ENCODE measurements around the gene U2AF1L4. TPM values are rescaled to one million over a fixed set of nuclear protein-coding genes. Genes with fewer than 3 reads are reported as not detected.

The U2AF1L4 gene
- total and polyA plus RNA-seq, 2 donors (not counting 3 experiments of a cell fraction or from before 2014, with no cell fraction given): 5.6 to 13.5 TPM

- Histone ChIP-seq H3K4me3 (replicated peaks in 1 of 3; ENCODE audit: insufficient read depth in 1 of 3, low read depth in 1 of 3, low read length in 3 of 3) (no peak overlapping the region), H3K9me3 (replicated peaks; ENCODE audit: control insufficient read depth, insufficient read depth, low read length) (no peaks in the 10 kb centered on the region), H3K27me3 (ENCODE audit: control insufficient read depth in 2 of 2, insufficient read depth in 2 of 2, low read length in 2 of 2) (no peaks in the 10 kb centered on the region), H3K4me2 (ENCODE audit: insufficient read depth, low read length) (no peak overlapping the region), H3K4me1 (ENCODE audit: control insufficient read depth, extremely low read depth, insufficient read depth, low read length) (peaks cover 4% of the 10 kb centered on the region), H3K9me1 (replicated peaks; ENCODE audit: control insufficient read depth, extremely low read depth, insufficient read depth, low read length) (no peaks in the 10 kb centered on the region), H3K79me2 (ENCODE audit: control insufficient read depth, insufficient read depth, low read length) (no peaks in the 10 kb centered on the region), H3K27ac (ENCODE audit: insufficient read depth, low read depth, low read length) (no peak overlapping the region), H4K20me1 (replicated peaks; ENCODE audit: control insufficient read depth, extremely low read depth, insufficient read depth, low read length) (no peaks in the 10 kb centered on the region), H3K36me3 (ENCODE audit: control insufficient read depth in 2 of 2, extremely low read depth in 1 of 2, insufficient read depth in 2 of 2, low read length in 2 of 2) (peaks cover 0 to 6% of the 10 kb centered on the region in 2 experiments), H3K9ac (replicated peaks; ENCODE audit: extremely low read depth, insufficient read depth, low read length) (no peak overlapping the region), H2AFZ (ENCODE audit: low read depth, low read length) (no peak overlapping the region)
- BruUV-seq (replicated peaks): no TSS peak
- DNase-seq (ENCODE audit: low read depth, low spot score): no peak
- CTCF ChIA-PET: no interaction called here
- TF ChIP-seq JUN (IDR thresholded peaks at IDR 0.05; ENCODE audit: borderline replicate concordance, insufficient read depth, insufficient read length, low read depth): no peak
- TF ChIP-seq FOS (IDR thresholded peaks at IDR 0.05; ENCODE audit: borderline replicate concordance, insufficient read depth, low read length): no peak
- TF ChIP-seq GATA2 (IDR thresholded peaks at IDR 0.05; ENCODE audit: insufficient read depth, insufficient read length, low read depth, low read length): no peak
- TF ChIP-seq, protein P1, sequence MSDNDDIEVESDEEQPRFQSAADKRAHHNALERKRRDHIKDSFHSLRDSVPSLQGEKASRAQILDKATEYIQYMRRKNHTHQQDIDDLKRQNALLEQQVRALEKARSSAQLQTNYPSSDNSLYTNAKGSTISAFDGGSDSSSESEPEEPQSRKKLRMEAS (IDR thresholded peaks at IDR 0.05; ENCODE audit: insufficient read depth, insufficient read length): no peak
- dilution Hi-C loops (cut with MboI; ENCODE audit: extremely low pct_ligation_motif_present, low sequenced_read_pairs) (no loop called here), intact Hi-C loops (cut with micrococcal nuclease) (no loop called here)
- no peak for FAIRE-seq
- POLR2A ChIA-PET: no interaction called here
These were observed 35.5 kb upstream of the U2AF1L4 start for GRCh38 chr19:35780717-35781116.

DNA sequence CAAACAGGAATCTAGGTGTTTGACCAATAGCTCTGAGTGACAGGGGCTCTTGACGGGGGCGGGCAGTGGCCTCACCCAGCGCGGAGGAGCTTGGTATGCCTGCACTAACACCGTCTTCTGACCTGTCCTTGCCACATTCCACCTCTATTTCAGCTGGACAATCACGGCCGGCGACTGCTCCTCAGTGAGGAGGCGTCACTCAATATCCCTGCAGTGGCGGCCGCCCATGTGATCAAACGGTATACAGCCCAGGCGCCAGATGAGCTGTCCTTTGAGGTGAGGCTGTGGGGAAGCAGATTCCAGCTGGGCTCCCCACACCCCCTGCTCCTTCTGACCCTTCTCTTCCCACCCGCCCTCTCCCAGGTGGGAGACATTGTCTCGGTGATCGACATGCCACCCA lies 34.8 kb upstream of the U2AF1L4 start:
- dilution Hi-C loops (cut with MboI; ENCODE audit: extremely low pct_ligation_motif_present, low sequenced_read_pairs): no loop called here
- H4K20me1 ChIP-seq (replicated peaks; ENCODE audit: control insufficient read depth, extremely low read depth, insufficient read depth, low read length): no peaks in the 10 kb centered on the region
- H3K36me3 ChIP-seq (ENCODE audit: control insufficient read depth in 2 of 2, extremely low read depth in 1 of 2, insufficient read depth in 2 of 2, low read length in 2 of 2): peaks cover 0 to 5% of the 10 kb centered on the region in 2 experiments
- H3K27ac ChIP-seq (ENCODE audit: insufficient read depth, low read depth, low read length): no peak overlapping the region
- FAIRE-seq (no peak), DNase-seq (ENCODE audit: low read depth, low spot score) (no peak)
- no TSS peak for BruUV-seq (replicated peaks)
- no peaks in the 10 kb centered on the region for H3K27me3 ChIP-seq (ENCODE audit: control insufficient read depth in 2 of 2, insufficient read depth in 2 of 2, low read length in 2 of 2)
- no peak overlapping the region for H2AFZ ChIP-seq (ENCODE audit: low read depth, low read length)
- TF ChIP-seq, protein P1 (IDR thresholded peaks at IDR 0.05; ENCODE audit: insufficient read depth, insufficient read length): no peak
- TF ChIP-seq POLR2A (IDR thresholded peaks at IDR 0.05; ENCODE audit: low read depth, low read length): no peak
- no peak for TF ChIP-seq GATA2 (IDR thresholded peaks at IDR 0.05; ENCODE audit: insufficient read depth, insufficient read length, low read depth, low read length)
- TF ChIP-seq, protein P2, sequence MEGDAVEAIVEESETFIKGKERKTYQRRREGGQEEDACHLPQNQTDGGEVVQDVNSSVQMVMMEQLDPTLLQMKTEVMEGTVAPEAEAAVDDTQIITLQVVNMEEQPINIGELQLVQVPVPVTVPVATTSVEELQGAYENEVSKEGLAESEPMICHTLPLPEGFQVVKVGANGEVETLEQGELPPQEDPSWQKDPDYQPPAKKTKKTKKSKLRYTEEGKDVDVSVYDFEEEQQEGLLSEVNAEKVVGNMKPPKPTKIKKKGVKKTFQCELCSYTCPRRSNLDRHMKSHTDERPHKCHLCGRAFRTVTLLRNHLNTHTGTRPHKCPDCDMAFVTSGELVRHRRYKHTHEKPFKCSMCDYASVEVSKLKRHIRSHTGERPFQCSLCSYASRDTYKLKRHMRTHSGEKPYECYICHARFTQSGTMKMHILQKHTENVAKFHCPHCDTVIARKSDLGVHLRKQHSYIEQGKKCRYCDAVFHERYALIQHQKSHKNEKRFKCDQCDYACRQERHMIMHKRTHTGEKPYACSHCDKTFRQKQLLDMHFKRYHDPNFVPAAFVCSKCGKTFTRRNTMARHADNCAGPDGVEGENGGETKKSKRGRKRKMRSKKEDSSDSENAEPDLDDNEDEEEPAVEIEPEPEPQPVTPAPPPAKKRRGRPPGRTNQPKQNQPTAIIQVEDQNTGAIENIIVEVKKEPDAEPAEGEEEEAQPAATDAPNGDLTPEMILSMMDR (IDR thresholded peaks at IDR 0.05; ENCODE audit: extremely low read depth in 1 of 2, insufficient read depth in 1 of 2, low read depth in 1 of 2, low read length in 2 of 2): no peak
- no peak for TF ChIP-seq POLR2AphosphoS5 (IDR thresholded peaks at IDR 0.05; ENCODE audit: insufficient read depth, low read depth, low read length)
- TF ChIP-seq FOS (IDR thresholded peaks at IDR 0.05; ENCODE audit: borderline replicate concordance, insufficient read depth, low read length): no peak
- no peak for TF ChIP-seq JUN (IDR thresholded peaks at IDR 0.05; ENCODE audit: borderline replicate concordance, insufficient read depth, insufficient read length, low read depth)
- TF ChIP-seq EZH2 (IDR thresholded peaks at IDR 0.05; ENCODE audit: borderline replicate concordance, low read depth, low read length, severe bottlenecking): no peak
- no peak for TF ChIP-seq MYC (IDR thresholded peaks at IDR 0.05; ENCODE audit: low read depth, low read length)
- peaks cover 4% of the 10 kb centered on the region for H3K4me1 ChIP-seq (ENCODE audit: control insufficient read depth, extremely low read depth, insufficient read depth, low read length)
- ChIA-PET CTCF (no interaction called here), POLR2A (no interaction called here)
- no peak overlapping the region for H3K4me2 ChIP-seq (ENCODE audit: insufficient read depth, low read length)
- H3K4me3 ChIP-seq (replicated peaks in 1 of 3; ENCODE audit: insufficient read depth in 1 of 3, low read depth in 1 of 3, low read length in 3 of 3): no peak overlapping the region
- H3K9me1 ChIP-seq (replicated peaks; ENCODE audit: control insufficient read depth, extremely low read depth, insufficient read depth, low read length): no peaks in the 10 kb centered on the region
- no peaks in the 10 kb centered on the region for H3K79me2 ChIP-seq (ENCODE audit: control insufficient read depth, insufficient read depth, low read length)
- intact Hi-C loops (cut with micrococcal nuclease): no loop called here
- H3K9me3 ChIP-seq (replicated peaks; ENCODE audit: control insufficient read depth, insufficient read depth, low read length): no peaks in the 10 kb centered on the region
- H3K9ac ChIP-seq (replicated peaks; ENCODE audit: extremely low read depth, insufficient read depth, low read length): no peak overlapping the region
